Ovary (tissue), 3 donors: ENCODE data around the gene ADGRV1.

Source experiments
- EP300 ChIP-seq: sonication (generic); formaldehyde crosslinking; IDR thresholded peaks from one replicate; pipeline ENCODE4 v1.6.1; 2017; ENCODE audit warnings: antibody characterized with exemption
- POLR2A ChIP-seq: fragments of 450-650 bp; IDR thresholded peaks from one replicate; pipeline ENCODE4 v1.6.1; 2017; ENCODE audit warnings: antibody characterized with exemption, mild to moderate bottlenecking, moderate library complexity
- TF ChIP-seq, protein P1 (sequence below), 3 donors: fragments of 450-650 bp in 2 of 3; fragments of 200-600 bp in 1 of 3; IDR thresholded peaks; one replicate each; pipeline versions ENCODE4 v1.5.1 to v1.8.0; 2016 to 2022; ENCODE audit warnings: antibody characterized with exemption in 3 of 3, mild to moderate bottlenecking in 1 of 3
- donor health status: DM: no; HTN: no; CAD: no.

DNA sequence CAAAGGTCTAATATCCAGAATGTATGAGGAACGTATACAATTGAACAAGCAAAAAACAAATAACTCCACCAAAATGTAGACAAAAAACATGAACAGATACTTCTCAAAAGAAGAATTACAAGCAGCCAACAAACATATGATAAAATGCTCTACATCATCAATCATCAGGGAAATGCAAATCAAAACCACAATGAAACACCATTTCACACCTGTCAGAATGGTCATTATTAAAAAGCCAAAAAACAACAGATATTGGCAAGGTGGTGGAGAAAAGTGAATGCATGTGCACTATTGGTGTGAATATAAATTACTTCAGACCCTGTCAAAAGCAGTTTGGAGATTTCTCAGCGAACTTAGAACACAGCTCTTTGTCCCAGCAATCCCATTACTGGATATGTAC lies 510.8 kb downstream of the ADGRV1 start:
- TF ChIP-seq, protein P1, sequence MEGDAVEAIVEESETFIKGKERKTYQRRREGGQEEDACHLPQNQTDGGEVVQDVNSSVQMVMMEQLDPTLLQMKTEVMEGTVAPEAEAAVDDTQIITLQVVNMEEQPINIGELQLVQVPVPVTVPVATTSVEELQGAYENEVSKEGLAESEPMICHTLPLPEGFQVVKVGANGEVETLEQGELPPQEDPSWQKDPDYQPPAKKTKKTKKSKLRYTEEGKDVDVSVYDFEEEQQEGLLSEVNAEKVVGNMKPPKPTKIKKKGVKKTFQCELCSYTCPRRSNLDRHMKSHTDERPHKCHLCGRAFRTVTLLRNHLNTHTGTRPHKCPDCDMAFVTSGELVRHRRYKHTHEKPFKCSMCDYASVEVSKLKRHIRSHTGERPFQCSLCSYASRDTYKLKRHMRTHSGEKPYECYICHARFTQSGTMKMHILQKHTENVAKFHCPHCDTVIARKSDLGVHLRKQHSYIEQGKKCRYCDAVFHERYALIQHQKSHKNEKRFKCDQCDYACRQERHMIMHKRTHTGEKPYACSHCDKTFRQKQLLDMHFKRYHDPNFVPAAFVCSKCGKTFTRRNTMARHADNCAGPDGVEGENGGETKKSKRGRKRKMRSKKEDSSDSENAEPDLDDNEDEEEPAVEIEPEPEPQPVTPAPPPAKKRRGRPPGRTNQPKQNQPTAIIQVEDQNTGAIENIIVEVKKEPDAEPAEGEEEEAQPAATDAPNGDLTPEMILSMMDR (IDR thresholded peaks at IDR 0.05): no peak
- TF ChIP-seq POLR2A (no peak), EP300 (no peak)
